ENCODE results near the gene SEC24B. TPM values are rescaled to one million over a fixed set of nuclear protein-coding genes. Genes with fewer than 3 reads are reported as not detected.
A peak's percentile ranks its signal among the peaks of the same experiment; 100 is the strongest.
"Not testable (repeated sequence)": the region's sequence is repeated elsewhere in the genome, so short reads cannot be mapped to it uniquely, and the experiment has no call there.

SEC24B gene
- total RNA-seq, 1 donor from 2014 or later: 36.1 TPM

- no peaks in the 10 kb centered on the region for H3K9me3 Mint-ChIP-seq
- H3K4me3 Mint-ChIP-seq: no peak overlapping the region
- ChIA-PET CTCF (interaction anchor here (0.6 to 1.3 kb wide), 2 partner anchors 142 to 156 kb away, joined by 3 to 4 read pairs; partner anchors contain the start of gene SEC24B), POLR2A (interaction anchor here (1.0 to 1.4 kb wide), 2 partner anchors 11 to 15 kb away, joined by 3 to 9 read pairs; partner anchors contain the start of gene MCUB)
- DNase-seq: no peak
- ATAC-seq (ENCODE audit: low read depth): no peak
- H3K27me3 Mint-ChIP-seq: no peaks in the 10 kb centered on the region
- H3K36me3 Mint-ChIP-seq (ENCODE audit: low read depth): peaks cover 22% of the 10 kb centered on the region
- TF ChIP-seq CTCF (IDR thresholded peaks at IDR 0.05): no peak
- intact Hi-C loops (cut with micrococcal nuclease): loop anchor here (2.0 kb wide), 1 partner anchor 14 kb away; no protein-coding TSS in a partner anchor
- peaks cover 30% of the 10 kb centered on the region for H3K4me1 Mint-ChIP-seq
- peak overlapping the region; percentile 33 for H3K27ac Mint-ChIP-seq
Measured at GRCh38 chr4:109574931-109575804, 141.6 kb downstream of the SEC24B start.

- ATAC-seq (ENCODE audit: low read depth): no peak
- no peak for DNase-seq
- TF ChIP-seq CTCF (IDR thresholded peaks at IDR 0.05): no peak
- Mint-ChIP-seq H3K36me3 (ENCODE audit: low read depth) (peaks cover 23% of the 10 kb centered on the region), H3K4me3 (no peak overlapping the region), H3K27ac (no peak overlapping the region), H3K27me3 (no peaks in the 10 kb centered on the region), H3K9me3 (peaks cover 3% of the 10 kb centered on the region), H3K4me1 (peaks cover 30% of the 10 kb centered on the region)
- ChIA-PET POLR2A (no interaction called here), CTCF (no interaction called here)
- intact Hi-C loops (cut with micrococcal nuclease): no loop called here
Measured at GRCh38 chr4:109576462-109576861, 142.8 kb downstream of the SEC24B start.

- Mint-ChIP-seq H3K4me3 (no peak overlapping the region), H3K27me3 (no peaks in the 10 kb centered on the region), H3K27ac (no peak overlapping the region), H3K4me1 (peaks cover 42% of the 10 kb centered on the region), H3K36me3 (ENCODE audit: low read depth) (peaks cover 24% of the 10 kb centered on the region), H3K9me3 (peaks cover 6% of the 10 kb centered on the region)
- POLR2A ChIA-PET: interaction anchor here (0.7 kb wide), 1 partner anchor 36 kb away, joined by 5 read pairs; no protein-coding TSS in a partner anchor
- ATAC-seq (ENCODE audit: low read depth) (no peak), DNase-seq (no peak)
- CTCF ChIA-PET: no interaction called here
- no peak for TF ChIP-seq CTCF (IDR thresholded peaks at IDR 0.05)
- intact Hi-C loops (cut with micrococcal nuclease): no loop called here
Measured at GRCh38 chr4:109578846-109579245, 145.2 kb downstream of the SEC24B start.

GRCh38 chr4:109579997-109580396 lies 146.4 kb downstream of the SEC24B start:
- H3K27ac Mint-ChIP-seq; intact Hi-C loops (cut with micrococcal nuclease); DNase-seq; H3K27me3 Mint-ChIP-seq; H3K4me3 Mint-ChIP-seq; CTCF ChIA-PET; POLR2A ChIA-PET; H3K9me3 Mint-ChIP-seq; ATAC-seq (ENCODE audit: low read depth): not testable (repeated sequence)
- peaks cover 42% of the 10 kb centered on the region for H3K4me1 Mint-ChIP-seq
- H3K36me3 Mint-ChIP-seq (ENCODE audit: low read depth): peaks cover 24% of the 10 kb centered on the region

GRCh38 chr4:109588176-109588575 lies 154.6 kb downstream of the SEC24B start:
- Mint-ChIP-seq H3K27ac (peak overlapping the region; percentile 59), H3K36me3 (ENCODE audit: low read depth) (peaks cover 7% of the 10 kb centered on the region), H3K4me3 (no peak overlapping the region), H3K9me3 (peaks cover under 1% of the 10 kb centered on the region), H3K4me1 (peaks cover 58% of the 10 kb centered on the region), H3K27me3 (no peaks in the 10 kb centered on the region)
- POLR2A ChIA-PET: no interaction called here
- DNase-seq (no peak), ATAC-seq (ENCODE audit: low read depth) (peak; percentile 72)
- no peak for TF ChIP-seq CTCF (IDR thresholded peaks at IDR 0.05)
- intact Hi-C loops (cut with micrococcal nuclease): loop anchor here (2.0 kb wide), 1 partner anchor 13 kb away; no protein-coding TSS in a partner anchor
- CTCF ChIA-PET: interaction anchor here (0.8 kb wide), 1 partner anchor 29 kb away, joined by 3 read pairs; the partner anchor contains the start of gene MCUB
